PC-3 (cell line): ENCODE results near the gene TMEM107. TPM values are rescaled to one million over a fixed set of nuclear protein-coding genes. Genes with fewer than 3 reads are reported as not detected.

ENCODE experiments used
- ATAC-seq: fragments of 200-7000 bp; cut with Tn5 transposase; 2 replicates; pipeline ENCODE4 v1.9.1; 2020; ENCODE audit warnings: mild to moderate bottlenecking, moderate library complexity
- BruUV-seq: library from RNA; stranded (reverse); fragments of 400-500 nt; replicated peaks from 2 replicates; lab custom pipeline; 2021; lab: Mats Ljungman, UMichigan
- CTCF ChIA-PET: fragments of 300-600 bp; sonication (Branson Sonifier 250); formaldehyde crosslinking; loops from one replicate; lab custom pipeline; 2022; ENCODE audit warnings: antibody characterized with exemption; lab: Charles Lee
- POLR2A ChIA-PET: fragments of 300-600 bp; sonication (Branson Sonifier 250); formaldehyde crosslinking; loops from one replicate; lab custom pipeline; 2022; ENCODE audit warnings: antibody characterized with exemption; ENCODE audit not compliant: unreplicated experiment; lab: Charles Lee
- DNase-seq: peaks from one replicate; pipeline ENCODE4 v3.0.0-alpha.2; 2015
- H2AFZ ChIP-seq: fragments of 300-600 bp; sonication (generic); 2 replicates; pipeline ENCODE4 v1.6.0; 2016; ENCODE audit warnings: antibody characterized with exemption, low read length
- H3F3A ChIP-seq: fragments of 300-600 bp; sonication (generic); one replicate; pipeline ENCODE4 v1.6.0; 2017; ENCODE audit warnings: antibody characterized with exemption, low read length, control low read depth, mild to moderate bottlenecking; ENCODE audit not compliant: unreplicated experiment
- H3K27ac ChIP-seq: fragments of 300-600 bp; sonication (generic); 2 replicates; pipeline ENCODE4 v1.5.1; 2016; ENCODE audit warnings: mild to moderate bottlenecking, low read length
- H3K27me3 ChIP-seq: fragments of 300-600 bp; sonication (generic); 2 replicates; pipeline ENCODE4 v1.6.1; 2016; ENCODE audit warnings: low read length, mixed read lengths
- H3K36me3 ChIP-seq: fragments of 300-600 bp; sonication (generic); 2 replicates; pipeline ENCODE4 v1.6.1; 2016; ENCODE audit warnings: low read depth, mixed run types, low read length, mixed read lengths
- H3K4me1 ChIP-seq: fragments of 300-600 bp; sonication (generic); 2 replicates; pipeline ENCODE4 v1.5.1; 2016; ENCODE audit warnings: low read length; ENCODE audit not compliant: insufficient read depth
- H3K4me2 ChIP-seq: fragments of 300-600 bp; sonication (generic); 2 replicates; pipeline ENCODE4 v1.6.0; 2016; ENCODE audit warnings: low read length
- H3K4me3 ChIP-seq: fragments of 300-600 bp; sonication (generic); 2 replicates; pipeline ENCODE4 v1.5.1; 2016; ENCODE audit warnings: mild to moderate bottlenecking, low read length, mixed read lengths
- H3K79me2 ChIP-seq: fragments of 300-600 bp; sonication (generic); 2 replicates; pipeline ENCODE4 v1.6.1; 2017; ENCODE audit warnings: low read length, mixed read lengths
- H3K9ac ChIP-seq: fragments of 300-600 bp; sonication (generic); 2 replicates; pipeline ENCODE4 v1.6.0; 2016; ENCODE audit warnings: mild to moderate bottlenecking, low read length
- H3K9me2 ChIP-seq: fragments of 300-600 bp; sonication (generic); replicated peaks from 2 replicates; pipeline ENCODE4 v1.6.1; 2016; ENCODE audit warnings: mixed run types, low read length, mixed read lengths
- H3K9me3 ChIP-seq: fragments of 300-600 bp; sonication (generic); 2 replicates; pipeline ENCODE4 v1.6.1; 2016; ENCODE audit warnings: low read length, mixed read lengths
- H4K20me1 ChIP-seq: fragments of 300-600 bp; sonication (generic); 2 replicates; pipeline ENCODE4 v1.6.1; 2016; ENCODE audit warnings: low read length, mixed read lengths
- EZH2 ChIP-seq: fragments of 300-600 bp; sonication (generic); IDR thresholded peaks from one replicate; pipeline ENCODE4 v1.6.1; 2017; ENCODE audit warnings: antibody characterized with exemption, mild to moderate bottlenecking, low read length; ENCODE audit not compliant: unreplicated experiment
- EZH2phosphoT487 ChIP-seq: fragments of 300-600 bp; sonication (generic); IDR thresholded peaks from 2 replicates; pipeline ENCODE4 v1.6.1; 2018; ENCODE audit warnings: mild to moderate bottlenecking, antibody characterized with exemption, low read length, borderline replicate concordance
- intact Hi-C: fragments of 100-400 bp; cut with micrococcal nuclease; formaldehyde crosslinking; loops from 2 replicates; pipeline ENCODE4 v1.9.0; 2023
- total RNA-seq: library from RNA; depleted of rRNA; stranded (reverse); fragments of >200 nt; gene quantifications from 2 replicates; pipeline ENCODE4 v1.2.3, GENCODE V29; 2014
- TF ChIP-seq, protein P1 (sequence below): fragments of 300-600 bp; sonication (generic); conservative IDR thresholded peaks from 2 replicates; pipeline ENCODE4 v1.5.1; 2017; ENCODE audit warnings: antibody characterized with exemption, low read depth, mild to moderate bottlenecking, low read length

TMEM107 gene
- total RNA-seq, 1 experiment from 2014 or later = 19.0 TPM

DNA sequence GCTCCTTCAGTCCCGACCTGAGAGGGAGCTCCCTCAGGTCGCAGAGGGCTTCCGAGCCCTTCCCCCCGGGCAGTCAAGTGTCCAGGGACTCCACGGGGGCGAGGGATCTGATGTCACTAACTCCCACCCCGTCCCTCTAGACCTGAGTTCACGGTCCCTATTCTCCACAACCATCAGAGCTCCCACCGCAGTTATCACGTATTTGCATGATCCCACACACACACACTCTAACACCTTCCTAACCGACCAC is 20.3 kb downstream of the TMEM107 start:
- ATAC-seq (no peak), DNase-seq (no peak)
- H3K27me3 ChIP-seq = no peaks in the 10 kb centered on the region
- intact Hi-C loops = loop anchor here (1.0 kb wide), 2 partner anchors 18 to 36 kb away; no protein-coding TSS in a partner anchor
- H3F3A ChIP-seq = no peaks in the 10 kb centered on the region
- no peaks in the 10 kb centered on the region; the same call in 1 of the 2 replicates for H3K36me3 ChIP-seq
- peaks cover 41% of the 10 kb centered on the region for H3K4me1 ChIP-seq
- H4K20me1 ChIP-seq = peaks cover 13% of the 10 kb centered on the region; the same call in 1 of the 2 replicates
- H3K9me2 ChIP-seq = no peaks in the 10 kb centered on the region
- TF ChIP-seq EZH2phosphoT487 (no peak), EZH2 (no peak)
- TF ChIP-seq, protein P1, sequence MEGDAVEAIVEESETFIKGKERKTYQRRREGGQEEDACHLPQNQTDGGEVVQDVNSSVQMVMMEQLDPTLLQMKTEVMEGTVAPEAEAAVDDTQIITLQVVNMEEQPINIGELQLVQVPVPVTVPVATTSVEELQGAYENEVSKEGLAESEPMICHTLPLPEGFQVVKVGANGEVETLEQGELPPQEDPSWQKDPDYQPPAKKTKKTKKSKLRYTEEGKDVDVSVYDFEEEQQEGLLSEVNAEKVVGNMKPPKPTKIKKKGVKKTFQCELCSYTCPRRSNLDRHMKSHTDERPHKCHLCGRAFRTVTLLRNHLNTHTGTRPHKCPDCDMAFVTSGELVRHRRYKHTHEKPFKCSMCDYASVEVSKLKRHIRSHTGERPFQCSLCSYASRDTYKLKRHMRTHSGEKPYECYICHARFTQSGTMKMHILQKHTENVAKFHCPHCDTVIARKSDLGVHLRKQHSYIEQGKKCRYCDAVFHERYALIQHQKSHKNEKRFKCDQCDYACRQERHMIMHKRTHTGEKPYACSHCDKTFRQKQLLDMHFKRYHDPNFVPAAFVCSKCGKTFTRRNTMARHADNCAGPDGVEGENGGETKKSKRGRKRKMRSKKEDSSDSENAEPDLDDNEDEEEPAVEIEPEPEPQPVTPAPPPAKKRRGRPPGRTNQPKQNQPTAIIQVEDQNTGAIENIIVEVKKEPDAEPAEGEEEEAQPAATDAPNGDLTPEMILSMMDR = no peak
- H3K4me3 ChIP-seq = peak overlapping the region; percentile 93
- CTCF ChIA-PET = no interaction called here
- H3K79me2 ChIP-seq = peaks cover 32% of the 10 kb centered on the region
- H3K27ac ChIP-seq = peak overlapping the region; percentile 62
- POLR2A ChIA-PET = interaction anchor here (1.0 kb wide), 1 partner anchor 17 kb away, joined by 5 read pairs; no protein-coding TSS in a partner anchor
- peak overlapping the region; percentile 88 for H3K9ac ChIP-seq
- H3K9me3 ChIP-seq = no peaks in the 10 kb centered on the region
- TSS peak; percentile 70 for BruUV-seq
- H3K4me2 ChIP-seq = peak overlapping the region; percentile 90
- H2AFZ ChIP-seq = no peak overlapping the region

DNA sequence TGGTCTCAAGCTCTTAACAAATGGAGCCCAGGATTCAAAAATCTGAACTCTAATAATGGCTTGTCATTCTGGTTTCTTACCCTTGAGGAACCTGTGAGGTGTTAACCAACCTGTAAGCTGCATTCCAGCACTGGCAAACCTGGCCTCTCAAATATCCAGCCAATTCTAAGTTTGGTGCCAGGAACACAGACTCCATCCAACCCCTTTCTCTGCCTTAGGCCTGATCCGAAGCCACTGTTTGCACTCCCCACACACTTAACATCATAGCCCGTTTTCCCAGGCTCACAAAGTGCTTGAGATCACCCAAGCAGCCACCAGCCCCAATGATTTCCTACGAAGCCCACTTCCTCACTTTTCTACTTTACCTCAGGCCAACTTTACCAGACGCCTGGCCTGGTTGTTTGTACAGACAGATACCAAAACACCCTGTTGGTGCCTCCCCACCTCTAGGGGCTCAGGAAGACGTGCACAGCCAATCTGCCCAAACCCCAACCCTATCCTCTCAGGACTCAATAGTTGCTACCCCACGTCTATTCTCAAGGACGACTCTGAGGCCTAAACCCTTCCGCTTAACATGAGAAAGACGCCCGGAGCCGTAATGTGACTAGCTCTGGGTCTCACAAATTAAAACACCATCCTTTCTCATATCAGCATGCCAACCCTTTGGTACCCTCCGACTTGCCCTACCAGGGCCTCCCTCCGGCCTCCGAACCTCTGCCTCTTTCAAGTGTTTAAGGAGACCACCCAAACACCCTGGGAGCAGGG is 20.8 kb downstream of the TMEM107 start:
- H2AFZ ChIP-seq = no peak overlapping the region
- H4K20me1 ChIP-seq = peaks cover 18% of the 10 kb centered on the region; the same call in 1 of the 2 replicates
- BruUV-seq = no TSS peak
- no peaks in the 10 kb centered on the region for H3K9me2 ChIP-seq
- H3K27ac ChIP-seq = peak overlapping the region; percentile 62
- ATAC-seq (no peak), DNase-seq (no peak)
- intact Hi-C loops = no loop called here
- POLR2A ChIA-PET = no interaction called here
- TF ChIP-seq, protein P1 = no peak
- no peak for TF ChIP-seq EZH2phosphoT487
- no peak for TF ChIP-seq EZH2
- H3K4me3 ChIP-seq = peak overlapping the region; percentile 93
- peaks cover 40% of the 10 kb centered on the region for H3K4me1 ChIP-seq
- peak overlapping the region; percentile 88 for H3K9ac ChIP-seq
- H3K27me3 ChIP-seq = no peaks in the 10 kb centered on the region
- H3K36me3 ChIP-seq = no peaks in the 10 kb centered on the region; the same call in 1 of the 2 replicates
- peak overlapping the region; percentile 90 for H3K4me2 ChIP-seq
- H3K79me2 ChIP-seq = peaks cover 36% of the 10 kb centered on the region
- H3K9me3 ChIP-seq = no peaks in the 10 kb centered on the region
- CTCF ChIA-PET = no interaction called here
- no peaks in the 10 kb centered on the region for H3F3A ChIP-seq

DNA sequence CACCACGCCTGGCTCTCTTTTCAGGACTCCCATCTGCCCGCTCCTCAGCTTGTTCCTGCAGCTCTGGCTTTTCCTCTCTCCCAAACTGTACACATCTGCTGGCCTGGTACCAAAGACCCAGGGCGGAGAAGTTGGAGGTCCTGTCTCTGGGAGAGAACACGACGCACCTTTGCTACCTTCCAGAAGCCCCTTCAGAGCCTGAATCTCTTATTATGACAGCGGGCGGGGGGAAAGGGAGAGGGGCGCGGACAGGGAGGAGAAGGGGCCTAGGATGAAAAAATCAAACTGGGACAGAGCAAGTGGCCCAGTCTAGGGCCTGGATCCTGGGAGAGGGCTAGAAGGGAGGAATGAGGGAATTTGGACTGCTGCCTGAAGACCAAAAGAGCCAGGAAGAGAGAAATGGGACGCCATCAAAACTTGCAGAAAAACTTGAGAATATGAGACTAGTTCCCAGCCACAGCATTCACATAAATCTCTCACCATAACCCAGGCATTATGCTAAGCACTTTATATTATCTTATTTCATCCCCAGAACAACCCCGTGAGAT is 21.5 kb downstream of the TMEM107 start:
- H3K4me1 ChIP-seq = peaks cover 40% of the 10 kb centered on the region
- peak overlapping the region; percentile 90 for H3K4me2 ChIP-seq
- no peaks in the 10 kb centered on the region for H3K9me2 ChIP-seq
- peaks cover 37% of the 10 kb centered on the region for H3K79me2 ChIP-seq
- no peaks in the 10 kb centered on the region; the same call in 1 of the 2 replicates for H3K36me3 ChIP-seq
- TF ChIP-seq EZH2phosphoT487 (no peak), EZH2 (no peak)
- TF ChIP-seq, protein P1 = no peak
- POLR2A ChIA-PET = no interaction called here
- H4K20me1 ChIP-seq = peaks cover 20% of the 10 kb centered on the region; the same call in 1 of the 2 replicates
- H3F3A ChIP-seq = no peaks in the 10 kb centered on the region
- no peaks in the 10 kb centered on the region for H3K27me3 ChIP-seq
- no TSS peak for BruUV-seq
- peak overlapping the region; percentile 88 for H3K9ac ChIP-seq
- DNase-seq (no peak), ATAC-seq (no peak)
- peak overlapping the region; percentile 79; the same call in 1 of the 2 replicates for H3K27ac ChIP-seq
- H3K4me3 ChIP-seq = peak overlapping the region; percentile 93
- intact Hi-C loops = no loop called here
- H3K9me3 ChIP-seq = no peaks in the 10 kb centered on the region
- no peak overlapping the region for H2AFZ ChIP-seq
- CTCF ChIA-PET = no interaction called here
